ENCODE results near the gene USP13.

USP13 gene

DNA sequence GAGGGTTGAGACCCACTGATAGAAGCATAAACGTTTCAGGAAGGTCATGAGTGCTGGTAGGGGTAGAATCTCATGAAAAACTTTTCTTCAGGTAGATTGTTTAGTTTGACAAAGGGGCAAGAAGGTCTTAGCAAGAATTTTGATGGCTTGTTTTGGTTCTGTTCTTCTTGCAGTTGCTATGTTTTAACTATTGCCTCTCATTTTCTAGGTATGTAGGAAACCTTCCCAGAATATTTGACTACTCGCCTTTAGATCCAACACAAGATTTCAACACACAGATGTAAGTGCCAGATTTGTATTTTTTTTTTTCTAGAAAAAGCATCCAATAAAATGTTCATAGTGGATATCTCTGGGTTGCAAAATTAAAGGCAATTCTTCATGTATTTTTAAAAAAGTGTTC, 77.1 kb downstream of the USP13 start:
- H3K36me3 ChIP-seq (ENCODE audit: control insufficient read depth, insufficient read depth, low read length) = peaks cover 4% of the 10 kb centered on the region
- no peak overlapping the region for H3K4me3 ChIP-seq (ENCODE audit: insufficient read depth, low read depth, low read length, poor library complexity, severe bottlenecking)
- no peak overlapping the region for H3K27ac ChIP-seq (ENCODE audit: insufficient read depth, low read length, poor library complexity, severe bottlenecking)
- H3K27me3 ChIP-seq (replicated peaks; ENCODE audit: control insufficient read depth, insufficient read depth, low read length, poor library complexity, severe bottlenecking) = no peaks in the 10 kb centered on the region
- DNase-seq = no peak
- H3K4me1 ChIP-seq (ENCODE audit: control insufficient read depth, insufficient read depth, low read length, poor library complexity, severe bottlenecking) = no peaks in the 10 kb centered on the region
- H3K9me3 ChIP-seq (ENCODE audit: control insufficient read depth, low read length) = no peaks in the 10 kb centered on the region

DNA sequence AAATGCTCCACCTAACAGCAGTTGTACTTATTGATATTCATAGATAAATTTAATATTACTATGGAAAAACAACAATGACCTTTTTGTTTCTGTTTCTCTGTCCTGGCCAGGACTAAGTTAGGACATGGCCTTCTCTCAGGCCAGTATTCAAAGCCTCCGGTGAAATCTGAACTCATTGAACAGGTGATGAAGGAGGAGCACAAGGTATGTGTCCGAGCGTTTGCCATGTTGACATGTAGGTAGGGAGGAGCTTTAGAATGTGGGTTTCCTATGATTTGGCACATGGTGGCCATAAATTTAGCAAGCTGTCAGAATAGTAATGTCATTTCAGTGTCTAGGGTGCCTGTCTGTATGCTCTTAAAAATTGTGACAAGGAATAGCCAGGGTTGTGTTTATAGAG, 77.7 kb downstream of the USP13 start:
- H3K27ac ChIP-seq (ENCODE audit: insufficient read depth, low read length, poor library complexity, severe bottlenecking) = no peak overlapping the region
- H3K36me3 ChIP-seq (ENCODE audit: control insufficient read depth, insufficient read depth, low read length) = peaks cover 4% of the 10 kb centered on the region
- no peaks in the 10 kb centered on the region for H3K27me3 ChIP-seq (replicated peaks; ENCODE audit: control insufficient read depth, insufficient read depth, low read length, poor library complexity, severe bottlenecking)
- no peak for DNase-seq
- no peaks in the 10 kb centered on the region for H3K4me1 ChIP-seq (ENCODE audit: control insufficient read depth, insufficient read depth, low read length, poor library complexity, severe bottlenecking)
- H3K9me3 ChIP-seq (ENCODE audit: control insufficient read depth, low read length) = no peaks in the 10 kb centered on the region
- H3K4me3 ChIP-seq (ENCODE audit: insufficient read depth, low read depth, low read length, poor library complexity, severe bottlenecking) = no peak overlapping the region

DNA sequence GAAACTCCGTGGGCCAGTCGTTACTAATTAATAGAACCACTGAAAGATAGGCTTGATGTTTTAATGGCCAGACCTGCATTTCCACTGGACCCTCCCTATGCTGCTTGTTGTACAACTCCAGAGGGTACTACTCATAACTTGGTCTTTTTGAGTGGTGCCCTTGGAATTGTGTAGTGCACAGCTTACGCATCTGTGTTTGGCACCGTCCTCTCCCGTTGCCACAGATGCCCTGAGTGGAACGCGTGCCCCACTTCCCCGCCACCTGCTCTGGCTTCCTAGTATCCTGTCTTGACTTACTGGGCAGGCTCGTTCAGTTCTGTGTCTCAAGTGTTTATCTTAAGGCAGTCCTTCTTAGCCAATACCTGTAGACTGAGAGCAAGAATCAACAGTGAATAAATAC, 78.7 kb downstream of the USP13 start:
- no peaks in the 10 kb centered on the region for H3K27me3 ChIP-seq (replicated peaks; ENCODE audit: control insufficient read depth, insufficient read depth, low read length, poor library complexity, severe bottlenecking)
- no peaks in the 10 kb centered on the region for H3K4me1 ChIP-seq (ENCODE audit: control insufficient read depth, insufficient read depth, low read length, poor library complexity, severe bottlenecking)
- no peak overlapping the region for H3K27ac ChIP-seq (ENCODE audit: insufficient read depth, low read length, poor library complexity, severe bottlenecking)
- no peaks in the 10 kb centered on the region for H3K9me3 ChIP-seq (ENCODE audit: control insufficient read depth, low read length)
- no peak overlapping the region for H3K4me3 ChIP-seq (ENCODE audit: insufficient read depth, low read depth, low read length, poor library complexity, severe bottlenecking)
- H3K36me3 ChIP-seq (ENCODE audit: control insufficient read depth, insufficient read depth, low read length) = peaks cover 4% of the 10 kb centered on the region
- DNase-seq = no peak

DNA sequence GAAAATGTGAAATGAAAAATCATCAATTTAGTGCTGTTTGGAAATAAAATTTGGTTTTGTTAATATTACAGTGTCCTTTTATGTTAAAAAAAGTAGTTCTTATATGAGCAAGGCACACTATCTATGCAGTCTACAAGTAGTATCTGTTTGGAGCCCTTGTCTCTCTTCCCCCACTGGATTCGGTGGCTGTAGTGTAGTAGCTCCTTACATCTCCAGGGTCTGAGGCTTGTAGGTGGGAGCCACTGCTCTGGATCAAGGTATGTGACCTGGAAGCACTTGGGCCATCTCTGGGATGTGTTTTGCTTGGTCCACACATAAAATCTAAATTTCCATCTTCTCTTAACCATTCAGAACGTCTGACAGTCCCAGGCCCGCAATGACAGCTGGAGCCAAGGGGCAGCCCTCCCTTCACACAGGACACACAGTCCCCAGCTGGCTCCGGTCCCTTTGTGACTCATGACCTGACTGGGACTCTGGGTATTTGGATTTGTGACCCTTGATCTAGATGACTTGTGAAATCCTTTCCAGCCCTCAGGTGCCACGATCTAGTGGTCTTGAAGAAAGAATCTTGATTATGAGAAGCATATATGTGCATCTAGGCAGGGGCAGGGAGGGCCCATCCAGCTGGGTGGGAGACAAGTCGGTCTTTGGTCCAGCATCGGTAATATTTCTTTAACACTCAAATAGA, 80.0 kb downstream of the USP13 start:
- Histone ChIP-seq H3K4me1 (ENCODE audit: control insufficient read depth, insufficient read depth, low read length, poor library complexity, severe bottlenecking) (no peaks in the 10 kb centered on the region), H3K4me3 (ENCODE audit: insufficient read depth, low read depth, low read length, poor library complexity, severe bottlenecking) (no peak overlapping the region), H3K9me3 (ENCODE audit: control insufficient read depth, low read length) (no peaks in the 10 kb centered on the region), H3K36me3 (ENCODE audit: control insufficient read depth, insufficient read depth, low read length) (peaks cover 4% of the 10 kb centered on the region), H3K27ac (ENCODE audit: insufficient read depth, low read length, poor library complexity, severe bottlenecking) (no peak overlapping the region), H3K27me3 (replicated peaks; ENCODE audit: control insufficient read depth, insufficient read depth, low read length, poor library complexity, severe bottlenecking) (no peaks in the 10 kb centered on the region)
- no peak for DNase-seq

DNA sequence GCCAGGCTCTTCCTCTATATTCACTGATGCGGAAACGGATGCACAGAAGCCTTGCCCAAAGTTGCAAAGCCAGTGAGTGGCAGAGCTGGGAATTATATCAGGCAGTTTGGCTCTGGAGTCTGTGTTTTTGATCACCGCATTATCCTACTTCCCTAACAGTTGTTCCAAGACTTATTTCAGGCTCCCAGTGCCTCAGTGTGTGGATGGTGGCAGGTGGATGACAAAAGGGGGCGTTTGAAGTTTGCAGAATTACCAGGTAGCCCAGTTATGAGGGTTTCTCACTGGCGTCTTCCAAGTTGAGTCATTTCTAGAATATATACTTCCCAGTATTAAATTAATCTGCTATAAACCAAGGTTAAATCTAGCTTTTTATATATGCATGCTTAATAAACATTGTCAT, 81.0 kb downstream of the USP13 start:
- H3K9me3 ChIP-seq (ENCODE audit: control insufficient read depth, low read length) = no peaks in the 10 kb centered on the region
- DNase-seq = no peak
- H3K27ac ChIP-seq (ENCODE audit: insufficient read depth, low read length, poor library complexity, severe bottlenecking) = no peak overlapping the region
- no peaks in the 10 kb centered on the region for H3K4me1 ChIP-seq (ENCODE audit: control insufficient read depth, insufficient read depth, low read length, poor library complexity, severe bottlenecking)
- H3K4me3 ChIP-seq (ENCODE audit: insufficient read depth, low read depth, low read length, poor library complexity, severe bottlenecking) = no peak overlapping the region
- H3K36me3 ChIP-seq (ENCODE audit: control insufficient read depth, insufficient read depth, low read length) = peaks cover 4% of the 10 kb centered on the region
- H3K27me3 ChIP-seq (replicated peaks; ENCODE audit: control insufficient read depth, insufficient read depth, low read length, poor library complexity, severe bottlenecking) = no peaks in the 10 kb centered on the region

DNA sequence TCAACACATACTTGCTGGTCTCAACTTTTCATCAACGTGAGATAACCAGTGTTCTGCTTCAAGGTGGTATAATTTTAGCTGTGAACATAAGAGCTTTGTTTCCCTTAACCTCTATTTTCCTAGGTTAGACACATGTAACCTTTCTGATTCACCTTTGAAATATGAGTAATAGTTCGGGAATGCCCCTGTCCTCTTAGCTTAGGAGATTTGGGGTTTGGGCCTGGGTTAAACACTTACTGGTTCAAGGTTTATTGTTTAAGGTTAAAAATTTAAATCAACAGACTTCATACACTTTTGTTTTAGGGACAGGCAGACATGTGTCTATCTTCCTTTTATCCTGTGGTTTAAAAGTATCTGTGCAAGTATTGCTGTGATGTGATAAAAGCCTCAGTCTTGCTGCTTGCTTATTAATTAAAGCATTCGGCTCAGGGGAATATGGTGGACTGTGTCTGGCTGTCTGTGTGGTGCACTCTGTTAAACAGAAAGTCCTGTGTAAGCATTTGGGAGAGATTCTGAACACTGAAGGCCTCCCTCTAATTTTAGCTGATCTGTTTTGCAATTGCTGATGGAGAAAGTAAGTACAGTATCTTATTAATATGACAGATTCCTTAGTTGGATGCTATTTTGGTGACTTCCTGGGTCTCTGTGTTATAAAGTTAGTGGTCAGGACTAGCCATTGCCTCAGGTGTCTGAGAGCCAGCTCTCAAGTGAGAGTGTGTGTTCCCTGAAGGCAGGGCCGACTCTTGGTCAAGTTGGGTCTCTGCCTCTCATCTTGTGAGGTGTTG, 81.8 kb downstream of the USP13 start:
- Histone ChIP-seq H3K4me1 (ENCODE audit: control insufficient read depth, insufficient read depth, low read length, poor library complexity, severe bottlenecking) (no peaks in the 10 kb centered on the region), H3K27me3 (replicated peaks; ENCODE audit: control insufficient read depth, insufficient read depth, low read length, poor library complexity, severe bottlenecking) (no peaks in the 10 kb centered on the region), H3K9me3 (ENCODE audit: control insufficient read depth, low read length) (no peaks in the 10 kb centered on the region), H3K36me3 (ENCODE audit: control insufficient read depth, insufficient read depth, low read length) (peaks cover 4% of the 10 kb centered on the region), H3K27ac (ENCODE audit: insufficient read depth, low read length, poor library complexity, severe bottlenecking) (no peak overlapping the region), H3K4me3 (ENCODE audit: insufficient read depth, low read depth, low read length, poor library complexity, severe bottlenecking) (no peak overlapping the region)
- DNase-seq = no peak

DNA sequence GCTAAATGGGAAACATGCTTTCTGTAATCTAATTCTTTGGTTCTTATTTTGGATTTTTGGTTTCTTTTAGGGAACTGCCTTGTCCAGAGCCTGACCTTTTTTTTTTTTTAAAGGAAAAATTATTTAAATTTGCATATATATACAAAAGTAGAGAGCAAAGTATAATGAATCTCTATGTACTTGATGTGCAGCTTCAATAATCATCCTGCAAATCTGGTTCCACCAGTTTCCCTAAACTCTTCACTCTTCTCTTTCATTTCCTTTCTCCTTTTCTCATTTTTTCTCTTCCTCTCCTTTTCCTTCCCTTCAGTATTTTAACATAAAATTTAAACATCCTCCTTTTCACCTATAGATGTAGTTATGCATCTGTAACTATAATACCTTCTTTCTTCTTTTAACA, 82.5 kb downstream of the USP13 start:
- no peak for DNase-seq
- no peaks in the 10 kb centered on the region for H3K9me3 ChIP-seq (ENCODE audit: control insufficient read depth, low read length)
- no peak overlapping the region for H3K4me3 ChIP-seq (ENCODE audit: insufficient read depth, low read depth, low read length, poor library complexity, severe bottlenecking)
- no peaks in the 10 kb centered on the region for H3K4me1 ChIP-seq (ENCODE audit: control insufficient read depth, insufficient read depth, low read length, poor library complexity, severe bottlenecking)
- peaks cover 4% of the 10 kb centered on the region for H3K36me3 ChIP-seq (ENCODE audit: control insufficient read depth, insufficient read depth, low read length)
- H3K27me3 ChIP-seq (replicated peaks; ENCODE audit: control insufficient read depth, insufficient read depth, low read length, poor library complexity, severe bottlenecking) = no peaks in the 10 kb centered on the region
- no peak overlapping the region for H3K27ac ChIP-seq (ENCODE audit: insufficient read depth, low read length, poor library complexity, severe bottlenecking)

DNA sequence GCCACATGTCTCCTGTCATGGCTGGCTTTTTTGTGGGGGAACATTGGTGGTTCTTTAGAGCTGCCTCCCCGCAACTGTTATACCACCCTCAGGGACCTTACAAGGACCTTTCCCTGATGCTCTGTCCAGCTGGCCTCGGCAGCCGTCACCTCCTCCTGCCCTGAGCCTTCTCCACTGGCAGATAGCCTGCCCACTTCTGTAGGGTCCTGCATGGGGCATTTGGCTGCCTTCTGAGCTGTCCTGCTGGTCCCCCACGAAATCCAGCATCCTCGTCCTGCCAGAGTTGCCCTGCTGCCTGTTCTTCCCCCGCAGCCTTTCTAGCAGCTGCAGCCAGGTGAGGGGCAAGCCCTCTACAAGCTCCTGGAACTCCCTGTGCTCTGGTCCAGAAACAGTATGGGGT, 86.2 kb downstream of the USP13 start:
- no peak overlapping the region for H3K27ac ChIP-seq (ENCODE audit: insufficient read depth, low read length, poor library complexity, severe bottlenecking)
- H3K27me3 ChIP-seq (replicated peaks; ENCODE audit: control insufficient read depth, insufficient read depth, low read length, poor library complexity, severe bottlenecking) = no peaks in the 10 kb centered on the region
- H3K4me3 ChIP-seq (ENCODE audit: insufficient read depth, low read depth, low read length, poor library complexity, severe bottlenecking) = no peak overlapping the region
- no peak for DNase-seq
- H3K9me3 ChIP-seq (ENCODE audit: control insufficient read depth, low read length) = no peaks in the 10 kb centered on the region
- H3K4me1 ChIP-seq (ENCODE audit: control insufficient read depth, insufficient read depth, low read length, poor library complexity, severe bottlenecking) = no peaks in the 10 kb centered on the region
- H3K36me3 ChIP-seq (ENCODE audit: control insufficient read depth, insufficient read depth, low read length) = peaks cover 10% of the 10 kb centered on the region

DNA sequence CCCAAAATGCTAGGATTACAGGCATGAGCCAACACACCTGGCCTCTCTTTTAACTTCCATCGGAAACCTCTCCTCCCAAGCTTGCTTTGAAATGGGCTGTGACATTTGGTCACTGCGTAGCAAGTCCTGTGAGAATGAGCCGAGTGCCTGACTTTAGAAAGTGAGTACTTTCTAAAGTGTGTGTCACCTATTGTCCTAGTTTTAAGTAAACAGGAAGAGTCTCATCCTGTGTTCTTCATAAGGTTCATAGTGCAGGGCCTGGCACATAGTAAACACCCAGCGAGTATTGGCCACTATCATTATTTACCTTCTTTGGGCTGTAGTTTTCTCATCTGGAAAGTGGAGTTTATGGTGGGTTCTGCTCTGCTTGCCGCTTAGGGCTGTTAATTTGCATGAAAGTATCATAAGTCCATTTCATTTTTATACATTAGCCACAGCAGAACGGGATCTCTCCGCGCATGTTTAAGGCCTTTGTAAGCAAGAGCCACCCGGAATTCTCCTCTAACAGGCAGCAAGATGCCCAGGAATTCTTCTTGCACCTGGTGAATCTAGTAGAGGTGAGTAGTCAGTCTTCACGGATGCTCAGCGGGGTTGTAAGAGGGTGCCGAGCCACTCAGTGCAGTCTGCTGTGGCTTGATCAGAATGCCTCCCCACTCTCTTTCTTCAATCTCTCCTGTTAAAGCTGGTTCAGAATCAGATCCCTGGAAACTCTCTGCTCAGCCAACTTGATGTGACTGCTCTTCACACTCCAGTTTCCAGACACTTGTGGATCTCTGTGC, 87.2 kb downstream of the USP13 start:
- H3K4me3 ChIP-seq (ENCODE audit: insufficient read depth, low read depth, low read length, poor library complexity, severe bottlenecking) = no peak overlapping the region
- no peaks in the 10 kb centered on the region for H3K27me3 ChIP-seq (replicated peaks; ENCODE audit: control insufficient read depth, insufficient read depth, low read length, poor library complexity, severe bottlenecking)
- H3K27ac ChIP-seq (ENCODE audit: insufficient read depth, low read length, poor library complexity, severe bottlenecking) = no peak overlapping the region
- no peaks in the 10 kb centered on the region for H3K4me1 ChIP-seq (ENCODE audit: control insufficient read depth, insufficient read depth, low read length, poor library complexity, severe bottlenecking)
- no peaks in the 10 kb centered on the region for H3K9me3 ChIP-seq (ENCODE audit: control insufficient read depth, low read length)
- H3K36me3 ChIP-seq (ENCODE audit: control insufficient read depth, insufficient read depth, low read length) = peaks cover 10% of the 10 kb centered on the region
- DNase-seq = no peak

DNA sequence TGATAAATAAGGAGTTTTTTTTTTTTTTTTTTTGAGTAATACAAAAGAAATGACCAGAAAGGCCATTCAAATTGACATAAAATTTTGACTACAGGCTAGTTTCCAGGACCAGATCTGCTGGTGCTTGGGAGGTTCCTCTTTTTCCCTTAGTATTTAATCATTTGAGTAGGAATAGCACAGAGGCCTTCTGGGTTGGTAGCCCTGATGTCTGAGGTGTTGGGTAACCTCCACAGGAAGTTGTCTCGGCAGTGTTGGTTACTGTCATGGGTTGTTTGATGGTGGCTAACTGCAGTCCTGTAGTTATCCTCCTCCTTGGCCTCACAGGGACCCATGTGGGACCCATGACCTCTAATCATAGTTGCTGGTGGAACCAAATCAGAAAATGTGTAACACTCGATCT, 91.1 kb downstream of the USP13 start:
- no peaks in the 10 kb centered on the region for H3K27me3 ChIP-seq (replicated peaks; ENCODE audit: control insufficient read depth, insufficient read depth, low read length, poor library complexity, severe bottlenecking)
- no peak for DNase-seq

More for the DNA sequence above, 91.1 kb downstream of the USP13 start:
- H3K36me3 ChIP-seq (ENCODE audit: control insufficient read depth, insufficient read depth, low read length) = peaks cover 10% of the 10 kb centered on the region
- H3K4me1 ChIP-seq (ENCODE audit: control insufficient read depth, insufficient read depth, low read length, poor library complexity, severe bottlenecking) = no peaks in the 10 kb centered on the region
- no peak overlapping the region for H3K27ac ChIP-seq (ENCODE audit: insufficient read depth, low read length, poor library complexity, severe bottlenecking)
- H3K4me3 ChIP-seq (ENCODE audit: insufficient read depth, low read depth, low read length, poor library complexity, severe bottlenecking) = no peak overlapping the region
- no peaks in the 10 kb centered on the region for H3K9me3 ChIP-seq (ENCODE audit: control insufficient read depth, low read length)

Data from effector memory CD4-positive, alpha-beta T cell (primary cell).